Breast epithelium (tissue), 4 donors: ENCODE data around the gene LPP. TPM values are rescaled to one million over a fixed set of nuclear protein-coding genes. Genes with fewer than 3 reads are reported as not detected.

Experiments used
- DNase-seq, 2 donors: peaks; one replicate each; pipeline ENCODE4 v3.0.0-alpha.2; 2019; ENCODE audit warnings: low spot score in 2 of 2
- H3K27ac ChIP-seq, 2 donors: fragments of 200-600 bp; sonication (generic) in 1 of 2; one replicate each; pipeline ENCODE4 v1.5.1; 2016 to 2019; ENCODE audit warnings: mild to moderate bottlenecking in 1 of 2
- H3K27me3 ChIP-seq, 2 donors: fragments of 200-600 bp; sonication (generic) in 1 of 2; one replicate each; pipeline versions ENCODE4 v1.5.1 to v1.6.0; 2017 to 2019; ENCODE audit warnings: control low read depth in 1 of 2, mild to moderate bottlenecking in 1 of 2
- H3K36me3 ChIP-seq: fragments of 200-600 bp; one replicate; pipeline ENCODE4 v1.5.1; 2019
- H3K4me1 ChIP-seq, 2 donors: fragments of 200-600 bp; sonication (generic); one replicate each; pipeline ENCODE4 v1.5.1; 2016 to 2019; ENCODE audit warnings: control low read depth in 1 of 2
- H3K4me3 ChIP-seq, 3 donors: fragments of 200-600 bp; sonication (generic); 1 replicate in 2 of 3; 2 replicates in 1 of 3; pipeline ENCODE4 v1.5.1; 2016 to 2019; ENCODE audit warnings: mild to moderate bottlenecking in 3 of 3, moderate library complexity in 2 of 3
- H3K9me3 ChIP-seq, 2 donors: fragments of 200-600 bp; sonication (generic) in 1 of 2; one replicate each; pipeline ENCODE4 v1.5.1; 2016 to 2019; ENCODE audit warnings: control low read depth in 1 of 2
- CTCF ChIP-seq, 3 donors: fragments of 450-650 bp; IDR thresholded peaks; one replicate each; pipeline ENCODE4 v1.5.1; 2016 to 2017; ENCODE audit warnings: antibody characterized with exemption in 3 of 3, mild to moderate bottlenecking in 3 of 3, moderate library complexity in 3 of 3
- POLR2A ChIP-seq: fragments of 450-650 bp; IDR thresholded peaks from one replicate; pipeline ENCODE4 v1.6.1; 2016; ENCODE audit warnings: antibody characterized with exemption, mild to moderate bottlenecking, moderate library complexity
- POLR2AphosphoS5 ChIP-seq, 3 donors: sonication (generic); formaldehyde crosslinking; IDR thresholded peaks; one replicate each; pipeline ENCODE4 v1.6.1; 2017; ENCODE audit warnings: antibody characterized with exemption in 3 of 3
- intact Hi-C: fragments of 100-400 bp; cut with DNase I; formaldehyde crosslinking; loops from one replicate; pipeline ENCODE4 v1.15.1; 2023; ENCODE audit warnings: low total_unique reads
- total RNA-seq, 3 donors: library from RNA; depleted of rRNA; stranded (reverse); fragments of >200 nt; gene quantifications; one replicate each; pipeline ENCODE4 v1.1.0, GENCODE V29; 2016

LPP gene
- total RNA-seq, 3 donors from 2014 or later = 135 to 183 (median 147) TPM

DNA sequence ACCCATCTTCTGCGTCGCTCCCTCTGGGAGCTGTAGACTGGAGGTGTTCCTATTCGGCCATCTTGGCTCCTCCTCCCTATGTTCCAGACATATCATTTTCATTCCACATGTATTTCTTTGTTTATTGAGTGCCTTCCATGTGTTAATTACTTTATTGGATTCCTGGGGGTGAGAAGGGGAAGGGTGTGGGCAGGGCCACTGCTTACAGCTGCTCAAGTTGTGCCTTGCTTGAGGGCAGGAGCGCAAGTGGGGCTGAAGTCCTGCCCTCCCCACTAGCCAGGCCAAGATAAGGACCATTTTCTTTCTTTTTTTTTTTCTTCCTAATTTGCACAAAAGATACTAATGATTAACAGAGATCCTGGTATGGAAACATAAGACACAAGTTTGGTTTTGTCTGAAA lies 224.8 kb downstream of the LPP start:
- intact Hi-C loops = no loop called here
- Histone ChIP-seq H3K4me1 (no peaks in the 10 kb centered on the region), H3K27ac (no peak overlapping the region), H3K36me3 (no peaks in the 10 kb centered on the region), H3K27me3 (no peaks in the 10 kb centered on the region), H3K9me3 (no peaks in the 10 kb centered on the region), H3K4me3 (no peak overlapping the region)
- TF ChIP-seq CTCF (IDR thresholded peaks at IDR 0.05) = no peak
- TF ChIP-seq POLR2AphosphoS5 (IDR thresholded peaks at IDR 0.05) = no peak
- no peak for TF ChIP-seq POLR2A
- DNase-seq = no peak

DNA sequence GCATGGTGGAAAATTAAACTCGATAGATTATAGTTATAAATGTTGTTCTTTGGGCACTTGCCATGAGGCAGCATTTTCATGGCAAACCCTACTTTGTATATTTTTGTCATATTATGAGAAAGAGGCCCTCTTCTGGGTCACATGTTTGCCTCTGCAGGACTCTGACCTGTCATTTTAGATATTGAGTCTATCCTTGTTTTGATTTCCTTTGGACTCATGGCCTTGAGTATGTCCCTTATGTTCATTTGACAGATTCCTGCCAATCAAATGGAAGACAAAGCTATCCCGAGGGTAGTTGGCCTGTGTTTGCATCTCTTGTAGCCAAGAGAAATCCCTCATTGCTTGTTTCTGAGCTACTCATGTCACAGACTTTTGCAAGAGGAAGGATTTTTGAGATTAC lies 226.3 kb downstream of the LPP start:
- Histone ChIP-seq H3K4me1 (no peaks in the 10 kb centered on the region), H3K36me3 (no peaks in the 10 kb centered on the region), H3K4me3 (no peak overlapping the region), H3K9me3 (no peaks in the 10 kb centered on the region), H3K27ac (no peak overlapping the region), H3K27me3 (no peaks in the 10 kb centered on the region)
- no peak for TF ChIP-seq POLR2A
- TF ChIP-seq POLR2AphosphoS5 (IDR thresholded peaks at IDR 0.05) = no peak
- TF ChIP-seq CTCF (IDR thresholded peaks at IDR 0.05) = no peak
- no peak for DNase-seq
- intact Hi-C loops = no loop called here

GRCh38 chr3:188380722-188381121 lies 226.8 kb downstream of the LPP start:
- H3K27ac ChIP-seq = no peak overlapping the region
- H3K9me3 ChIP-seq = no peaks in the 10 kb centered on the region
- no peaks in the 10 kb centered on the region for H3K27me3 ChIP-seq
- H3K4me1 ChIP-seq = no peaks in the 10 kb centered on the region
- TF ChIP-seq CTCF (IDR thresholded peaks at IDR 0.05) = no peak
- TF ChIP-seq POLR2AphosphoS5 (IDR thresholded peaks at IDR 0.05) = no peak
- no peak for TF ChIP-seq POLR2A
- intact Hi-C loops = no loop called here
- no peak overlapping the region for H3K4me3 ChIP-seq
- no peaks in the 10 kb centered on the region for H3K36me3 ChIP-seq
- DNase-seq = no peak

- Histone ChIP-seq H3K9me3 (no peaks in the 10 kb centered on the region), H3K4me3 (no peak overlapping the region), H3K27me3 (no peaks in the 10 kb centered on the region), H3K4me1 (no peaks in the 10 kb centered on the region), H3K36me3 (no peaks in the 10 kb centered on the region), H3K27ac (no peak overlapping the region)
- intact Hi-C loops = no loop called here
- TF ChIP-seq CTCF (IDR thresholded peaks at IDR 0.05) = no peak
- no peak for DNase-seq
Measured at GRCh38 chr3:188383748-188384147, 229.8 kb downstream of the LPP start.

GRCh38 chr3:188385295-188385694 lies 231.3 kb downstream of the LPP start:
- TF ChIP-seq POLR2AphosphoS5 (IDR thresholded peaks at IDR 0.05) (no peak), CTCF (IDR thresholded peaks at IDR 0.05) (no peak), POLR2A (no peak)
- intact Hi-C loops = no loop called here
- no peak for DNase-seq
- Histone ChIP-seq H3K4me3 (no peak overlapping the region), H3K36me3 (no peaks in the 10 kb centered on the region), H3K9me3 (no peaks in the 10 kb centered on the region), H3K27me3 (no peaks in the 10 kb centered on the region), H3K27ac (no peak overlapping the region), H3K4me1 (no peaks in the 10 kb centered on the region)
